Thyroid gland (tissue), 4 donors: ENCODE results near the gene ACKR4.
"Not testable (repeated sequence)": the region's sequence is repeated elsewhere in the genome, so short reads cannot be mapped to it uniquely, and the experiment has no call there.

Experiments used
- POLR2A ChIP-seq, 2 donors: fragments of 450-650 bp; IDR thresholded peaks; one replicate each; pipeline ENCODE4 v1.6.1; 2017; ENCODE audit warnings: antibody characterized with exemption in 2 of 2, mild to moderate bottlenecking in 2 of 2, moderate library complexity in 1 of 2
- TF ChIP-seq, protein P1 (sequence below), 6 experiments: fragments of 200-600 bp in 3 of 6; fragments of 450-650 bp in 3 of 6; sonication (generic) in 3 of 6; IDR thresholded peaks; one replicate each; pipeline ENCODE4 v1.5.1; 2016 to 2019; ENCODE audit warnings: antibody characterized with exemption in 6 of 6, mild to moderate bottlenecking in 2 of 6, inconsistent platforms in 1 of 6, moderate library complexity in 1 of 6

DNA sequence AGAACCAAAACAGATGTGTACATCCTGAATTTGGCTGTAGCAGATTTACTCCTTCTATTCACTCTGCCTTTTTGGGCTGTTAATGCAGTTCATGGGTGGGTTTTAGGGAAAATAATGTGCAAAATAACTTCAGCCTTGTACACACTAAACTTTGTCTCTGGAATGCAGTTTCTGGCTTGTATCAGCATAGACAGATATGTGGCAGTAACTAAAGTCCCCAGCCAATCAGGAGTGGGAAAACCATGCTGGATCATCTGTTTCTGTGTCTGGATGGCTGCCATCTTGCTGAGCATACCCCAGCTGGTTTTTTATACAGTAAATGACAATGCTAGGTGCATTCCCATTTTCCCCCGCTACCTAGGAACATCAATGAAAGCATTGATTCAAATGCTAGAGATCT, 3.5 kb downstream of the ACKR4 start:
- TF ChIP-seq, protein P1, sequence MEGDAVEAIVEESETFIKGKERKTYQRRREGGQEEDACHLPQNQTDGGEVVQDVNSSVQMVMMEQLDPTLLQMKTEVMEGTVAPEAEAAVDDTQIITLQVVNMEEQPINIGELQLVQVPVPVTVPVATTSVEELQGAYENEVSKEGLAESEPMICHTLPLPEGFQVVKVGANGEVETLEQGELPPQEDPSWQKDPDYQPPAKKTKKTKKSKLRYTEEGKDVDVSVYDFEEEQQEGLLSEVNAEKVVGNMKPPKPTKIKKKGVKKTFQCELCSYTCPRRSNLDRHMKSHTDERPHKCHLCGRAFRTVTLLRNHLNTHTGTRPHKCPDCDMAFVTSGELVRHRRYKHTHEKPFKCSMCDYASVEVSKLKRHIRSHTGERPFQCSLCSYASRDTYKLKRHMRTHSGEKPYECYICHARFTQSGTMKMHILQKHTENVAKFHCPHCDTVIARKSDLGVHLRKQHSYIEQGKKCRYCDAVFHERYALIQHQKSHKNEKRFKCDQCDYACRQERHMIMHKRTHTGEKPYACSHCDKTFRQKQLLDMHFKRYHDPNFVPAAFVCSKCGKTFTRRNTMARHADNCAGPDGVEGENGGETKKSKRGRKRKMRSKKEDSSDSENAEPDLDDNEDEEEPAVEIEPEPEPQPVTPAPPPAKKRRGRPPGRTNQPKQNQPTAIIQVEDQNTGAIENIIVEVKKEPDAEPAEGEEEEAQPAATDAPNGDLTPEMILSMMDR (IDR thresholded peaks at IDR 0.05): not testable (repeated sequence)
- not testable (repeated sequence) for TF ChIP-seq POLR2A (IDR thresholded peaks at IDR 0.05)
